HepG2 (cell line): ENCODE measurements around the gene PRMT5. TPM values are rescaled to one million over a fixed set of nuclear protein-coding genes. Genes with fewer than 3 reads are reported as not detected.

ENCODE experiments used
- ARNTL ChIP-seq: sonication (generic); formaldehyde crosslinking; IDR thresholded peaks from 2 replicates; pipeline ENCODE4 v1.4.0; 2020; ENCODE audit warnings: mild to moderate bottlenecking, missing genetic modification reagents
- CBX2 ChIP-seq, 2 experiments: fragments of 200-600 bp in 1 of 2; sonication (generic); formaldehyde crosslinking in 1 of 2; IDR thresholded peaks; 2 replicates each; pipeline versions ENCODE4 v1.7.0 to v1.8.1; 2018 to 2022; ENCODE audit warnings: low read depth in 2 of 2, low read length in 1 of 2, mild to moderate bottlenecking in 1 of 2, missing genetic modification reagents in 1 of 2
- CHD2 ChIP-seq: IDR thresholded peaks from 2 replicates; pipeline ENCODE4 v1.6.1; 2011; ENCODE audit warnings: low read depth, low read length, improper control_type of control experiment
- KLF9 ChIP-seq: IDR thresholded peaks from 2 replicates; pipeline ENCODE4 v1.6.1; 2016; ENCODE audit warnings: low read depth
- MIER3 ChIP-seq: IDR thresholded peaks from 2 replicates; pipeline ENCODE4 v1.6.1; 2016; ENCODE audit warnings: missing compliant biosample characterization, borderline replicate concordance
- PAX8 ChIP-seq: sonication (generic); formaldehyde crosslinking; IDR thresholded peaks from 2 replicates; pipeline ENCODE4 v1.8.0; 2022; ENCODE audit warnings: mild to moderate bottlenecking, missing genetic modification reagents, borderline replicate concordance
- PTBP1 ChIP-seq: fragments of 200-400 bp; formaldehyde crosslinking; IDR thresholded peaks from 2 replicates; pipeline ENCODE4 v1.6.1; 2018; ENCODE audit warnings: low read length, low read depth; ENCODE audit not compliant: poor library complexity, severe bottlenecking
- RFXAP ChIP-seq: sonication (generic); formaldehyde crosslinking; IDR thresholded peaks from 2 replicates; pipeline ENCODE4 v1.4.0; 2020; ENCODE audit warnings: missing genetic modification reagents, borderline replicate concordance
- SMAD1 ChIP-seq: sonication (generic); formaldehyde crosslinking; IDR thresholded peaks from 2 replicates; pipeline ENCODE4 v1.4.0; 2020; ENCODE audit warnings: missing genetic modification reagents, low read depth, mild to moderate bottlenecking, borderline replicate concordance
- ZBTB3 ChIP-seq: sonication (generic); formaldehyde crosslinking; IDR thresholded peaks from 2 replicates; pipeline ENCODE4 v1.4.0; 2020; ENCODE audit warnings: low read depth, mild to moderate bottlenecking, moderate library complexity, missing genetic modification reagents, borderline replicate concordance
- ZFP1 ChIP-seq: IDR thresholded peaks from 2 replicates; pipeline ENCODE4 v1.6.1; 2016
- ZNF225 ChIP-seq: sonication (generic); formaldehyde crosslinking; IDR thresholded peaks from 2 replicates; pipeline ENCODE4 v1.4.0; 2020; ENCODE audit warnings: mild to moderate bottlenecking, missing genetic modification reagents
- ZNF672 ChIP-seq: sonication (generic); formaldehyde crosslinking; IDR thresholded peaks from 2 replicates; pipeline ENCODE4 v1.8.1; 2022; ENCODE audit warnings: missing genetic modification reagents
- polyA plus RNA-seq, 8 experiments: library from polyadenylated mRNA; depleted of rRNA in 3 of 8; stranded (reverse) in 7 of 8; unstranded in 1 of 8; fragments of >200 nt; fragmentation: Illumina TruSeq in 4 of 8; extraction: Trizol in 4 of 8; gene quantifications; 2 replicates each; pipeline versions ENCODE4 v1.2.1 to v1.2.3, GENCODE V29; 2011 to 2016; ENCODE audit warnings: low read depth in 4 of 8, missing spikeins in 1 of 8, mixed read lengths in 1 of 8; ENCODE audit not compliant: insufficient read depth in 1 of 8
- total RNA-seq, 5 experiments: library from RNA; depleted of rRNA; stranded (reverse); fragments of >200 nt; fragmentation: Illumina TruSeq; extraction: Trizol; gene quantifications; 2 replicates each; pipeline ENCODE4 v1.2.3, GENCODE V29; 2016; ENCODE audit warnings: low read depth in 1 of 5
- TF ChIP-seq, protein P1 (sequence below): sonication (generic); formaldehyde crosslinking; IDR thresholded peaks from 2 replicates; pipeline ENCODE4 v1.5.0; 2020; ENCODE audit warnings: missing genetic modification reagents
- TF ChIP-seq, protein P2 (sequence below): sonication (generic); formaldehyde crosslinking; IDR thresholded peaks from 2 replicates; pipeline ENCODE4 v1.5.0; 2020; ENCODE audit warnings: missing genetic modification reagents
- TF ChIP-seq, protein P3 (sequence below): sonication (generic); formaldehyde crosslinking; IDR thresholded peaks from 2 replicates; pipeline ENCODE4 v1.4.0; 2020; ENCODE audit warnings: low read depth, mild to moderate bottlenecking, missing genetic modification reagents
- TF ChIP-seq, protein P4 (sequence below): sonication (generic); formaldehyde crosslinking; IDR thresholded peaks from 2 replicates; pipeline ENCODE4 v1.9.0; 2021; ENCODE audit warnings: missing genetic modification reagents, borderline replicate concordance
- TF ChIP-seq, protein P5 (sequence below): sonication (generic); formaldehyde crosslinking; IDR thresholded peaks from 2 replicates; pipeline ENCODE4 v1.4.0; 2020; ENCODE audit warnings: missing genetic modification reagents

PRMT5 gene
- total and polyA plus RNA-seq, 2 of the 13 experiments (the other 11 are each of a cell fraction or from before 2014, with no cell fraction given) = 210 to 354 TPM

DNA sequence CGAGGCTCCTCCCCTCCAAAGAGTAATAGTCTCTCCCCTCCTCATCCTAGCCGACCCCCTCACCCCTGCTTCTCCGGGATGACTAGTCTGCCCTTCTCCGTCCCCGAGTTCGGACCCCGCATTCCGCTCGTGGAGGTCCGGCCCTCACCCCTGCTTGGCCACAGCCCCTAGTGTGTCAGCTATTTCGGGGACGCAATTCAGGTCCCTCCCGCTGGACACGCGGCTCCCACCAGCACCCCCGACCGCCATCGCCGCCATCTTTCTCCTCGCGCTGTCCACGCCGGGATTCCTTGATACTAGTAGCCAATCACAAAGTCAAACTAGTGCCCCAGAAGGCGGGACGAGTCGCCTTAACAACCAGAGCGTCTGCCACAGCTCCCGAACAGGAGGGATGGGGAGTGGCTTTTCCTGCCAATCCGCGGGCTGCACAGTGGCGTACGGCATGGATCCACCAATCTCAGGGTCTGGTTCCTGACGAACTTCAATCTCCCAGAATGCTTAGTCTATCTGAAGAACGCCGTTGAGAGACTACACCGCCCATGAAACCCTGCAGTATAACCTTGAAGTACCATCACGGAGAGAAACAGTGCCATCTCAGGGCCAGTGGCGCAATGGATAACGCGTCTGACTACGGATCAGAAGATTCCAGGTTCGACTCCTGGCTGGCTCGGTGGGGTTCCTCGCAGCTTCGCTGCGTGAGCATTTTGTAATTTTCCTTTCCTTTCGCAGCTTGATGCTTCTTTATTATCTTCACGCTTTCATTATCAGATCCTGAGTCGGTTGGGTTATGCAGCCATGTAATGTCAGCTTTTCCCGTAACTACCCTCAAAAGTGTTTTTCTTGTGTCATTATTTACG, at the start of gene PRMT5 (continued):
- TF ChIP-seq CBX2 (IDR thresholded peaks at IDR 0.05; ENCODE audit: low read depth, low read length) = no peak
- TF ChIP-seq CBX2 (CRISPR knock-in tag; IDR thresholded peaks at IDR 0.05; ENCODE audit: low read depth) = peak; percentile 87; the same call in 1 of the 2 replicates
- TF ChIP-seq MIER3 = peak; percentile 100
- TF ChIP-seq, protein P1, sequence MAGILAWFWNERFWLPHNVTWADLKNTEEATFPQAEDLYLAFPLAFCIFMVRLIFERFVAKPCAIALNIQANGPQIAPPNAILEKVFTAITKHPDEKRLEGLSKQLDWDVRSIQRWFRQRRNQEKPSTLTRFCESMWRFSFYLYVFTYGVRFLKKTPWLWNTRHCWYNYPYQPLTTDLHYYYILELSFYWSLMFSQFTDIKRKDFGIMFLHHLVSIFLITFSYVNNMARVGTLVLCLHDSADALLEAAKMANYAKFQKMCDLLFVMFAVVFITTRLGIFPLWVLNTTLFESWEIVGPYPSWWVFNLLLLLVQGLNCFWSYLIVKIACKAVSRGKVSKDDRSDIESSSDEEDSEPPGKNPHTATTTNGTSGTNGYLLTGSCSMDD (CRISPR knock-in tag) = no peak
- TF ChIP-seq ZFP1 (CRISPR knock-in tag) = peak; percentile 97
- TF ChIP-seq, protein P2, sequence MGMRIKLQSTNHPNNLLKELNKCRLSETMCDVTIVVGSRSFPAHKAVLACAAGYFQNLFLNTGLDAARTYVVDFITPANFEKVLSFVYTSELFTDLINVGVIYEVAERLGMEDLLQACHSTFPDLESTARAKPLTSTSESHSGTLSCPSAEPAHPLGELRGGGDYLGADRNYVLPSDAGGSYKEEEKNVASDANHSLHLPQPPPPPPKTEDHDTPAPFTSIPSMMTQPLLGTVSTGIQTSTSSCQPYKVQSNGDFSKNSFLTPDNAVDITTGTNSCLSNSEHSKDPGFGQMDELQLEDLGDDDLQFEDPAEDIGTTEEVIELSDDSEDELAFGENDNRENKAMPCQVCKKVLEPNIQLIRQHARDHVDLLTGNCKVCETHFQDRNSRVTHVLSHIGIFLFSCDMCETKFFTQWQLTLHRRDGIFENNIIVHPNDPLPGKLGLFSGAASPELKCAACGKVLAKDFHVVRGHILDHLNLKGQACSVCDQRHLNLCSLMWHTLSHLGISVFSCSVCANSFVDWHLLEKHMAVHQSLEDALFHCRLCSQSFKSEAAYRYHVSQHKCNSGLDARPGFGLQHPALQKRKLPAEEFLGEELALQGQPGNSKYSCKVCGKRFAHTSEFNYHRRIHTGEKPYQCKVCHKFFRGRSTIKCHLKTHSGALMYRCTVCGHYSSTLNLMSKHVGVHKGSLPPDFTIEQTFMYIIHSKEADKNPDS (CRISPR knock-in tag) = peak; percentile 31; the same call in 1 of the 2 replicates
- TF ChIP-seq ZBTB3 (CRISPR knock-in tag) = peak; percentile 88; the same call in 1 of the 2 replicates
- peak; percentile 32 for TF ChIP-seq ARNTL (CRISPR knock-in tag)
- peak; percentile 90 for TF ChIP-seq SMAD1 (CRISPR knock-in tag)
- TF ChIP-seq, protein P3, sequence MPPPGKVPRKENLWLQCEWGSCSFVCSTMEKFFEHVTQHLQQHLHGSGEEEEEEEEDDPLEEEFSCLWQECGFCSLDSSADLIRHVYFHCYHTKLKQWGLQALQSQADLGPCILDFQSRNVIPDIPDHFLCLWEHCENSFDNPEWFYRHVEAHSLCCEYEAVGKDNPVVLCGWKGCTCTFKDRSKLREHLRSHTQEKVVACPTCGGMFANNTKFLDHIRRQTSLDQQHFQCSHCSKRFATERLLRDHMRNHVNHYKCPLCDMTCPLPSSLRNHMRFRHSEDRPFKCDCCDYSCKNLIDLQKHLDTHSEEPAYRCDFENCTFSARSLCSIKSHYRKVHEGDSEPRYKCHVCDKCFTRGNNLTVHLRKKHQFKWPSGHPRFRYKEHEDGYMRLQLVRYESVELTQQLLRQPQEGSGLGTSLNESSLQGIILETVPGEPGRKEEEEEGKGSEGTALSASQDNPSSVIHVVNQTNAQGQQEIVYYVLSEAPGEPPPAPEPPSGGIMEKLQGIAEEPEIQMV = peak; percentile 96
- peak; percentile 67 for TF ChIP-seq CHD2
- TF ChIP-seq PAX8 (CRISPR knock-in tag) = no peak; the same call in 1 of the 2 replicates
- peak; percentile 98 for TF ChIP-seq RFXAP (CRISPR knock-in tag)
- no peak for TF ChIP-seq ZNF672 (CRISPR knock-in tag)
- TF ChIP-seq, protein P4, sequence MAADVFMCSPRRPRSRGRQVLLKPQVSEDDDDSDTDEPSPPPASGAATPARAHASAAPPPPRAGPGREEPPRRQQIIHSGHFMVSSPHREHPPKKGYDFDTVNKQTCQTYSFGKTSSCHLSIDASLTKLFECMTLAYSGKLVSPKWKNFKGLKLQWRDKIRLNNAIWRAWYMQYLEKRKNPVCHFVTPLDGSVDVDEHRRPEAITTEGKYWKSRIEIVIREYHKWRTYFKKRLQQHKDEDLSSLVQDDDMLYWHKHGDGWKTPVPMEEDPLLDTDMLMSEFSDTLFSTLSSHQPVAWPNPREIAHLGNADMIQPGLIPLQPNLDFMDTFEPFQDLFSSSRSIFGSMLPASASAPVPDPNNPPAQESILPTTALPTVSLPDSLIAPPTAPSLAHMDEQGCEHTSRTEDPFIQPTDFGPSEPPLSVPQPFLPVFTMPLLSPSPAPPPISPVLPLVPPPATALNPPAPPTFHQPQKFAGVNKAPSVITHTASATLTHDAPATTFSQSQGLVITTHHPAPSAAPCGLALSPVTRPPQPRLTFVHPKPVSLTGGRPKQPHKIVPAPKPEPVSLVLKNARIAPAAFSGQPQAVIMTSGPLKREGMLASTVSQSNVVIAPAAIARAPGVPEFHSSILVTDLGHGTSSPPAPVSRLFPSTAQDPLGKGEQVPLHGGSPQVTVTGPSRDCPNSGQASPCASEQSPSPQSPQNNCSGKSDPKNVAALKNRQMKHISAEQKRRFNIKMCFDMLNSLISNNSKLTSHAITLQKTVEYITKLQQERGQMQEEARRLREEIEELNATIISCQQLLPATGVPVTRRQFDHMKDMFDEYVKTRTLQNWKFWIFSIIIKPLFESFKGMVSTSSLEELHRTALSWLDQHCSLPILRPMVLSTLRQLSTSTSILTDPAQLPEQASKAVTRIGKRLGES = peak; percentile 60; the same call in 1 of the 2 replicates
- peak; percentile 99 for TF ChIP-seq ZNF225
- TF ChIP-seq, protein P5, sequence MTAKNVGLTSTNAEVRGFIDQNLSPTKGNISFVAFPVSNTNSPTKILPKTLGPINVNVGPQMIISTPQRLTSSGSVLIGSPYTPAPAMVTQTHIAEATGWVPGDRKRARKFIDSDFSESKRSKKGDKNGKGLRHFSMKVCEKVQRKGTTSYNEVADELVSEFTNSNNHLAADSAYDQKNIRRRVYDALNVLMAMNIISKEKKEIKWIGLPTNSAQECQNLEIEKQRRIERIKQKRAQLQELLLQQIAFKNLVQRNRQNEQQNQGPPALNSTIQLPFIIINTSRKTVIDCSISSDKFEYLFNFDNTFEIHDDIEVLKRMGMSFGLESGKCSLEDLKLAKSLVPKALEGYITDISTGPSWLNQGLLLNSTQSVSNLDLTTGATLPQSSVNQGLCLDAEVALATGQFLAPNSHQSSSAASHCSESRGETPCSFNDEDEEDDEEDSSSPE (CRISPR knock-in tag) = peak; percentile 85
- peak; percentile 88 for TF ChIP-seq PTBP1
- TF ChIP-seq KLF9 (CRISPR knock-in tag) = peak; percentile 95
